OCI-LY1 (cell line): ENCODE results near the gene NOS1.

Source experiments
- CTCF ChIP-seq: fragments of 200-600 bp; sonication (generic), shearing (Covaris generic); IDR thresholded peaks from 2 replicates; pipeline ENCODE4 v1.5.1; 2017; ENCODE audit warnings: mild to moderate bottlenecking, antibody characterized with exemption, low read length, moderate library complexity, mixed read lengths
- EZH2 ChIP-seq: fragments of 200-600 bp; sonication (generic), shearing (Covaris generic); IDR thresholded peaks from 2 replicates; pipeline ENCODE4 v1.8.0; 2017; ENCODE audit warnings: borderline replicate concordance, mixed run types, mild to moderate bottlenecking, antibody characterized with exemption, low read length, moderate library complexity, mixed read lengths

GRCh38 chr12:117365049-117365616 lies 3.7 kb upstream of the NOS1 start:
- TF ChIP-seq CTCF = no peak
- no peak for TF ChIP-seq EZH2
